Activated CD4-positive, alpha-beta T cell treated with anti-CD3 and anti-CD28 coated beads, Interleukin-10, Interleukin-2, amounts not matched to agents 100 ng/mL and 50 ng/mL, durations not matched to agents 16 hours and 8 hours (primary cell): ENCODE measurements around the gene ADGRE2.
"Not testable (repeated sequence)": the region's sequence is repeated elsewhere in the genome, so short reads cannot be mapped to it uniquely, and the experiment has no call there.

Source experiments
- DNase-seq: peaks from one replicate; pipeline ENCODE4 v3.0.0-alpha.2; 2020

The ADGRE2 gene

DNA sequence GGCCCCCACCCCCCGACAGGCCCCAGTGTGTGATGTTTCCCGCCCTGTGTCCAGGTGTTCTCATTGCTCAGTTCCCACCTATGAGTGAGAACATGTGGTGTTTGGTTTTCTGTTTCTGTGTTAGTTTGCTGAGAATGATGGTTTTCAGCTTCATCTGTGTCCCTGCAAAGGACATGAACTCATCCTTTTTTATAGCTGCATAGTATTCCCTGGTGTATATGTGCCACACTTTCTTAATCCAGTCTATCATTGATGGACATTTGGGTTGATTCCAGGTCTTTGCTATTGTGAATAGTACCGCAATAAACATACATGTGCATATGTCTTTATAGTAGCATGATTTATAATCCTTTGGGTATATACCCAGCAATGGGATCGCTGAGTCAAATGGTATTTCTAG is 715 bp downstream of the ADGRE2 start:
- DNase-seq: not testable (repeated sequence)

DNA sequence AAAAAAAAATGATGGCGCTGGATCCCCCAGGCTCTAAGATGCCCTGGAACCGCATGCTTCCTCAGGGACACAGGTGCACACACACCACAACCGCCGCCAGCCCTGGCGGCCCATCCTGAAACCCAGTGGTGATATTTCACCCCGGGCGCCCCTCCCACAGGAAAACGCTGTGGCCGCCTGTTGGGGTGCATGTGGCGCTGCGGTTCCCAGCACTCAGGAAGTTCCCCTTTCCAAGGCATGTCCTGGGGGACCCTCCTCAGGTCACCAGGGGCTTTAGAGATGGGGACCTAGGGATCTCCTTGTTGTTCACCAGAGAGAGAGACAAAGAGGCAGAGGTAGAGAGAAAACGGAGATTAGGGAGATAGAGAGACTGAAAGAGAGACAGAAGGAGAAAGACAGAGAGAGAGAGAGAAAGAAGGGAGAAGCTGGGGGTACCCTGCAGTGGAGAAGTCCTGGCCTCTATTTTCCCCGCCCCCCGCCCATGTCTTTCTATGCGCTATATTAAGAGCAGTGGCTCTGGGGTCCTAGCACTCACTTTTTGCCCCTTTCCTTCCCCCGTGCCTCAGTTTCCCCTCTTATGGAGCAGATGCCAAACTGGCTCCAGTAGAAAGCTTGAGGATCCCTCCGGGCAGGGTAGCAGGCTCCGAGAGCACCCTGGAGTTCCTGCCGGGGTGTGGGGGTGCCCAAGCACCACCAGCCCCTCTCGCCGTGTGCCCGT is 2.3 kb downstream of the ADGRE2 start:
- peak; percentile 6 for DNase-seq

DNA sequence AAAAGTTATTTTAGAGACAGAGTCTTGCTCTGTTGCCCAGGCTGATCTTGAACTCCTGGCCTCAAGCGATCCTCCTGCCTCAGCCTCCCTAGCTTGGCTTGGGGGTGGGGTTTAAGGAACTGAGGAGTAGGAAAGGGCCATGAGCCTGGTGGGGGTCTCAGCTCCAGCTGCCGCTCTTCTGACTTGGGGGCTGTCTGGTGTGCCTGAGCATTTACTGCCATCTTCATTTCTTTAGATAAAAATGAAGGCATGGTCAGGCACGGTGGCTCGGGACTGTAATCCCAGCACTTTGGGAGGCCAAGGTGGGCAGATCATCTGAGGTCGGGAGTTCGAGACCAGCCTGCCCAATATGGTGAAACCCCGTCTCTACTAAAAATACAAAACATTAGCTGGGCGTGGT is 3.0 kb downstream of the ADGRE2 start:
- not testable (repeated sequence) for DNase-seq

DNA sequence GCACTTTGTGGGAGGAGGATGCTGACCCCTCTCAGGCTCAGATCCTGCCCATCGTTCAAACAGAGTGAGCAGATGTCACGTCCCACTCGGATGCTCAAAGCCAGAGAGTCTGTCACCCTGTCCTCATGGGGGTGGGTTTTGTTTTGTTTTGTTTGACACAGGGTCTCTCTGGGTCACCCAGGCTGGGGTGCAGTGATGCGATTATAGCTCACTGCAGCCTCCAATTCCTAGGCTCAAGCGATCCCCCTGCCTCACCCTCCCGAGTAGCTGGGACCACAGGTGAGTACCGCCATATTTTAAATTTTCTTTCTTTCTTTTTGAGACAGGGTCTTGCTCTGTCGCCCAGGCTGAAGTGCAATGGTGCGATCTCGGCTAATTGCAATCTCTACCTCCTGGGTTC is 4.0 kb downstream of the ADGRE2 start:
- no peak for DNase-seq

DNA sequence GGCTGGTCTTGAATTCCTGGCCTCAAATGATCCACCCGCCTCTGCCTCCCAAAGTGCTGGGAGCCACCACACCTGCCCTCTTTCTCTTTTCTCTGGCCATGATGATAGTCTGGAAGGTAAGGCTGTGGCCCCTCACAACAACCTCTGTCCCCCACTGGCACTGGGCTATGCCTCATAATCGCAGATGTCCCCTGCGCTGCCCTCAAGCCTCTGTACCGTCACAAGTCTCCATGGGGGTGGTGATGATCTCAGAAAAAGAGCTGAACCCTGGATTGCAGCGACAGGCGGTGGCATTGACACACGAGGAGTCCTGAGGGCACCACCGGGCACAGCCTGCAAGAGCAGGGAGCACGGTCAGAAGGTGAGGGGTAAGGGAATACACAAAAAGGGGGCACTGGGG is 4.6 kb downstream of the ADGRE2 start:
- DNase-seq: not testable (repeated sequence)

DNA sequence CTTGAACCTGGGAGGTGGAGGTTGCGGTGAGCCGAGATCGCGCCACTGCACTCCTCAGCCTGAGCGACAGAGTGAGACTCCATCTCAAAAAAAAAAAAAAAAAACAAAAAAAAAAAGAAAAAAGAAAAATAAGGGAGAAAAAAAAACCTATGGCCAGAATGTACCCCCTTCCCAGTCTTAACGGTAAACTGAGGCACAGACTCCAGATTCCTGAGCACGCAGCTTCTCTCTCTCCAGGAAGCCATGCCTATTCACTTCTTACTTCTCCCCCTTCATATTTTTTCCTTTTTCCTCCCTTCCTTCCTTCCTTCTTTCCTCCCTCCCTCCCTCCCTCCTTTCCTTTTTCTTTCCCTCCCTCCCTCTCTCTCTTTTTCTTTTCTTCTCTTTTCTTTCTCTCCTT is 5.4 kb downstream of the ADGRE2 start:
- DNase-seq: no peak

DNA sequence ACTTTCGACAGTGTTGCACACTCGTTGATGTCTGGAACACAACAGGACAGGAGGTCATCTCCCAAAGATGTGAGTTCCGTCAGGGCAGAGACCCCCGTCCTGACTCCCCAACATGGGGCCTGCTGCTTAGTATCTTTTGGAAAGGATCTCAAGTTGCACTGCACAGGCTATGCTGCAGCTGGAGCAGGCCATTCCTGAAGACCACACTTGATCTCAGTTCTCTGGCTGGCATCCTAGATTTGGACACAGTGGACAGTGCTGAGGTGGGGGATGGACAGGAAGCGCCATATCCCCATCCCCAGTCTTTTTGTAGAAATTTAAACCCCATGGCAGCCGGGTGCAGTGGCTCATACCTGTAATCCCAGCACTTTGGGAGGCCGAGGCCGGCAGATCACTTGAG is 5.9 kb downstream of the ADGRE2 start:
- no peak for DNase-seq

DNA sequence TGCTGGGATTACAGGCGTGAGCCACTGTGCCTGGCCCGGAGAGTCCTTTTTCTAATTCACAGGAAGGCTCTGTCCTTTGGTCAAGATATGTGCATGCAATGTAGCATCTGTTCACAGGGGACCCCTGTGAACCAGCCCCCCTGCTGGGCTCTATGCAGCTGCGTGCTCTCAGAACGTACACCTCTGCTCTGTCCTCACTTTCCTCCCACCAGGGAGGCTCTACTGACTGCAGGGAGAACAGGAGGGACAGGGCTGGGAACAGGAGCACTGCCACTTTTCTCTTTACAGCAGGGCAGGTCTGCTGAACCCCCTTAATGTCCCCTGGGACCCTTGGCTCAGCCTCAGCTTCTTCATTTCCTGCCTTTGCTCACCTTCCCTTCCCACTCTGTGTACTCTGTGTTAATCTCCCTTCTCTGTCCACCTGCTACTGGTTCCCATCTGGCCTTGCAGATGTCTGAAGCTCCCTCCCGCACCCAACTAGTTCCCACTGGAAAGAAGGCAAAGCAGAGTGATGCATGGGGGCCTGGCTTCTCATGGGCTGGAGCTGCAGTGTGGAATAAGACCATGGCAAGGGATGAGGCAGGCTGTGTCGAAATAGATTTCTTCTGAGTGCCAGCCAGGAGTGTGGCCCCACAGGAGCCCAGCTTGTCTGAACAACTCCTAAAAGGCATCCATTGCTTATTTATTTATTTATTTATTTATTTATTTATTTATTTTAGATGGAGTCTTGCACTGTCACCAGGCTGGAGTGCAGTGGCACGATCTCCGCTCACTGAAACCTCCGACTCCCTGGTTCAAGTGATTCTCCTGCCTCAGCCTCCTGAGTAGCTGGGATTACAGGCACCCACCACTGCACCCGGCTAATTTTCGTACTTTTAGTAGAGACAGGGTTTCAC is 7.2 kb downstream of the ADGRE2 start:
- no peak for DNase-seq

DNA sequence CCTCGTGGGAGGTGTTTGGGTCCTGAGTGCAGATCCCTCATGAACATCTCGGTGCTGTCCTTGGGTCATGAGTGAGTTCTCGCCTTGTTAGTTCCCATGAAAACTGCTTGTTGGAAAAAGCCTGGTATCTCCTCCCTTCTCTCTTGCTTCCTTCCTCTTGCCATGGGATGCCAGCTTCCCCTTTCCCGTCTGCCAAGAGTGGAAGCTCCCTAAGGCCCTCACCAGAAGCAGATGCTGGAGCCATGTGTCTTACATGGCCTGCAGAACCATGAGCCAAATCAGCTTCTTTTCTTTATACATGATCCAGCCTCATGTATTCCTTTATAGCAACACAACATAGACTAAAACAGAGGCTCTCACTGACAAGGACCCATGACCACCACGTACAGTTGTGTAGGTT is 8.2 kb downstream of the ADGRE2 start:
- no peak for DNase-seq

DNA sequence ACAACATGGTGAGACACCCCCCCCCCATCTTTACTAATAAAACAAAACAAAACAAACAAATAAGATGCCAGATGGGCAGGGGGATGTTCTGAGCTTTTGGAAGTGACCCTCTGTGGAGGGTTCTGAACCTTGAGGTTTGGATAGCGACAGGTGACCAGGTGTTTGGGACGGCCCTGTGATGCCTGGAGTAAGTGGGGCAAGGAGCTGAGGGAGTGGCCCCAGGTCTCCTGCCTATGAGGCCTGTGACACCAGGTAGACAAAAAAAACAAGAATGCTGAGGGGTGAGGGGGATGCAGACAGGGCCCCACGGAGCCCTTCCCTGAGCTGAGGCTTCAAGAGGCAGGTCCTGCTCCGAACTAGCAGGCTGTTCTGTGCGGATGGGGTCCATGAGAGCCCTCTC is 9.2 kb downstream of the ADGRE2 start:
- DNase-seq: no peak

DNA sequence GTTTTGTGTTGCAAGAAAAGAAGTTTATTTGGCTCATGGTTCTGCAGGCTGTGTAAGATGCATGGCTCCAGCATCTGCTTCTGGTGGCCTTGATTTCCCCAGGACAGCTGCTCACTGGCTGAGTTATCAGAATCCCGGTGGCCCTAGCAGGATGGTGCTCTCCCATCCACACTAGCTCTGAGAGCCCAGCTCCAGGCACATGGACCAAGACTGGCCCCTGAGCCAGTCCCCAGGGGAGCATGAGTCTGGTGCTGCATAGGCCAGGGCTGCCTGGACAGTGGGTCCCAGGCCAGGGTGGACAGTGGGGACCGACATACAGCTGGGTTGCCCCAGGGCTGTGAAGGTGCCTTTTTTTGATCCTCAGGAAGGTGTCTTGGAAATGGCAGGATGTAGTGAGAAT is 10.4 kb downstream of the ADGRE2 start:
- DNase-seq: no peak

DNA sequence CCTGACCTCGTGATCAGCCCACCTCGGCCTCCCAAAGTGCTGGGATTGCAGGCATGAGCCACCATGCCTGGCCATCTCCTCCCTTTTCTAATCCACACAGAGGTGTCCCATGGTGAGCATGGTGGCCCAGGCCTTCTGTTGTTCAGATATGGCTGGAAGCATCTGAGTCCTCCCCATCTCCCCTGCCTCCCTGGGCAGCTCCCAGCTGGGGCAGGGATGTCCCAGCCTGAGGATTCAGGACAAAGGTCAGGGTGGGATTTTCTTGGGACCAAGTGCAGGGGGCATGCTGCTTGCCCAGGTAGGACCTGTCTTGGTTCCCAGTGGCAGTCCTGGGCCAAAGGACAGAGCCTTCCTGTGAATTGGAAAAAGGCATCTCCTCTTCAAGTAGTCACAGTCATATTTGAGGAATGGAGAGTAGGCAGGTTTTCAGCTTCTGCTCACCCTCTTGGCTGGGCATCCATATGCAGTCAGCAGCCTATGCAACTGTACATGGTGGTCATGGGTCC is 10.8 kb downstream of the ADGRE2 start:
- DNase-seq: no peak

DNA sequence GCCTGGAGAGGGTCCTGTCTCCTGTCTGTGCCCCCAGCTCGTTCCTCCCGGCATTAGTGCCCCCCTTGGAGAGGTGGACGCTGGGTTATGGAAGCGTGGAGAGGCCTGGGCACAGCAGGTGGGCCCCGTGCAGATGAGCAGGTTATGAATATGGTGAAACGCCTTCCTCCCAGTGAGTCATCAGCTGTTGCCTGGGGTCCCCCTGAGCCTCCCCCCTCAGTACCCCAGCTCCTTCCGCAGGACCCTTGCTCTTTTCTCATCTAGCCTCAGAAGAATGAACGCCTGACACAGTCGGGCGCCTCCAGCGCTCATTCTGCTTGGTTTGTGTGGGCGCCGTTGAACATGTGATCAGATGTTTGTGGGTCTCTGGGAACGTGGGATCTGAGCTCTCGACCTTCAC is 12.5 kb downstream of the ADGRE2 start:
- not testable (repeated sequence) for DNase-seq

DNA sequence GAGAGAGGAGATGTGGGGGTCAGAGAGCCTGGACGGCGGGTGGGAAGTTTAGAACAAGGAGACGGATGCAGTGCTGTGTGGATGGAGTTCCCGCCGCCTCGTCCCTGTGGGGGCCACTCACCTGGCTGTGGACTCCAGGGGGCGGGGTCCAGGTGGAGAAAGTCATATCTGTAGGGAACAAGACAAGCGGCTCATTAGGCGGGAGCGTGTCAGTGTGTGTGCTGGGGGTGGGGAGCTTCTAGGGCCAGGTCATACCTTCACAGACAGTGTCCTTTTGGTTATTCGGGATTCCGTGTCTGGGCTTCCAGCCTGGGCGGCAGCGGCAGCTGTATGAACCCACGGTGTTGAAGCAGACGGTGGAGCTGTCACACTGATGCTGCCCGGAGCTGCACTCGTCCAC is 13.0 kb downstream of the ADGRE2 start:
- DNase-seq: not testable (repeated sequence)

DNA sequence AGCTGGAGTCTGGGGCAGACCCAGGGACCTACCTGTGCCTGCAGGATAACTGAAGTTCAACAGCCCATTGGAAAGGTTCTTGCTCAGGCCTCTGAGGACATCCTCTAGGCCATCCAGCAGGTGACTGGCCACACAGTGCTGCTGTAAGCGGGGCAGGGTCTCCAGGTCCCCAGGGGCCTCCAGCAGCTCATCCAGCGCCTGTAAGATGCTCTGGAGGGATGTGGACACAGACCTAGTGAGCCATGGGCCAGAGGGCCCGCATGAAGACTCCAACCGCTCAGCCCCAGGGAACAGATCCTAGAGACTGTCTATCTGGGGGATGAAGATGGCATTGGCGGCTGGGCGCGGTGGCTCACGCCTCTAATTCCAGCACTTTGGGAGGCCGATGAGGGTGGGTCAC is 14.0 kb downstream of the ADGRE2 start:
- DNase-seq: no peak

DNA sequence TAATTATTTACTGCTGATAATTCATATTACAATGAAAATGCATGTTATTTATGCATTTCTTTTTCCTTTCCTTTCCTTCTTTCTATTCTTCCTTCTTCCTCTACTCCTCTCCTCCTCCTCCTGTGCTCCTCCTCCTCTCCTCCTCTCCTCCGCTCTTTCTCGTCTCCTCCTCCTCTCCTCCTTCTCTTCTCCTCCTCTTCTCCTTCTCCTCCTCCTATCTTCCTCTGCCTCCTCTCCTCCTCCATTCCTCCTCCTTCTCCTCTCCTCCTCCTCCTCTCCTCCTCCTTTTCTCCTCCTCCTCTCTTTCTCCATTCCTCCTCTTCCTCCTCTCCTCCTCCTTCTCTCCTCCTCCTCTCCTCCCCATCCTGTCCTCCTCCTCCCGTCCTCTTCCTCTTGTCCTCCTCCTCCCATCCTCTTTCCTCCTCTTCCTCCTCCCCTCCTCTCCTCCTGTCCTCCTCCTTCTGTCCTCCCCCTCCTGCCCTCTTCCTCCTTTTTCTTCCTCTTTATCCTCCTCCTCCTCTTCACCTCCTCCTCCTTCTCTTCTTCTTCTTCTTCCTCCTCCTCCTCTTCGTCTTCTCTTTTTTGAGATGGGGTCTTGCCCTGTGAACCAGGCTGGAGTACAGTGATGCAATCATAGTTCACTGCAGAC is 14.7 kb downstream of the ADGRE2 start:
- no peak for DNase-seq

DNA sequence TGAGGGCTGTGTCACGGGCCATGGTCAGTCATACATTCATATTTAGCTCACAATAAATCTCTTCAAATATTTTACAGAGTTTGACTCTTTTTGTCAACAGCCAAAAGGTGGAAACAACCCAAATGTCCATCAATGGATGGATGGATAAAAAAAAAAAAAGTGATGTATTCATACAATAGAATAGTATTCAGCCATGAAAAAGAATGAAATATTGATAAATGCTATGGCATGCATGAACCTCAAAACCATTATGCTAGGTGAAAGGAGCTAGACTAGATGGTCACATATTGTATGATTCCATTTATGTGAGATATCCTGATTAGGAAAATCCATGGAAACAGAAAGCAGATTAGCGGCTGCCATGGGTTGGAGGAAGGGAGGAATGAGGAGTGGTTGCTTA is 16.2 kb downstream of the ADGRE2 start:
- no peak for DNase-seq

DNA sequence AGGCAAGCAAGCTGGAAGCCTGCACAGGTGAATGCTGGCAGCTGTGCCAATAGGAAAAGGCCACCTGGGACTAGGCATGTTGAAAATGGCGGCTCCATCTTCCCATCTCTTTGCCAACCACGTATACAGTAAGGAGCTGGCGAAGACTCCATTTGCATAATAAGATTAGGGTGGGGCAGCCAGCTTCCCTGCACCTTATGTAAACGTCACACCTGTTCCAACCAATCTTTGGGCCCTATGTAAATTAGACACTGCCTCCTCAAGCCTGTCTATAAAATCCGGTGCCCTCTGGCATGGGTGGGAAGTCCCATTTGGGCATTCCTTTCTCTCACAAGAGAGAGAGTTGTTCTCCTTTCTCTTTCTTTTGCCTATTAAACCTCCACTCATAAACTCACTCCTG is 16.8 kb downstream of the ADGRE2 start:
- DNase-seq: no peak

DNA sequence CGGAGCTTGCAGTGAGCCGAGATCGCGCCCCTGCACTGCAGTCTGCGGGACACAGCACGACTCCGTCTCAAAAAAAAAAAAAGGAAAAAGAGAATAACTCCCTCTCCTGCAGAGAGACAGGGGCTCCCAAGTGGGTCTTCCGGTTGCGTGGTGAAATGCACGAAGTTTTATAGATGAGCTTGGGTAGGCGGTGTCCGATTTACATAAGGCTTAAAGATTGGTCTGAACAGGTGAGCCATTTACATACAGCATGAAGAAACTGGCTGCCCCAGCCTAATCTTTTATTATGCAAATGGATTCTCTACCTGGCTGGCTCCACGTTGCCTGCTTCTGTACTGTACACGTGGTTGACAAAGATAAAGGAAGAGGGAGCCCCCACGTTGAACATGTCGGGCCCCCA is 19.5 kb downstream of the ADGRE2 start:
- DNase-seq: no peak

DNA sequence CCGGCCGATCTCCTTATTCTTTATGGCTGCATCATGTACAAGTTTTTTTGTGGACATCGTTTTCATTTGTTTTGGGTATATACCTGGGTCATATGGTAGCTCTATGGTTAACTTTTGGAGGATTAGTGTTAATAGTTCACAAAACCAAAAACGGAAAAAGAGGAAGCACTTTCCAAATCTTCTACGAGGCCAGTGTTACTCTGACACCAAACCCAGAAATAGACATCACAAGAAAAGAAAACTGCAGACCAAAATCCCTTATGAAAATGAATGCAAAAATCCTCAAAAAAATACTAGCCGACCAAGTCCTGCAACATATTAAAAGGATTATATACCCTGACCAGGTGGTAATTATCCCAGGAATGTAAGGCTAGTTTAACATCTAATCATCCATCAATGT is 29.8 kb downstream of the ADGRE2 start:
- no peak for DNase-seq

DNA sequence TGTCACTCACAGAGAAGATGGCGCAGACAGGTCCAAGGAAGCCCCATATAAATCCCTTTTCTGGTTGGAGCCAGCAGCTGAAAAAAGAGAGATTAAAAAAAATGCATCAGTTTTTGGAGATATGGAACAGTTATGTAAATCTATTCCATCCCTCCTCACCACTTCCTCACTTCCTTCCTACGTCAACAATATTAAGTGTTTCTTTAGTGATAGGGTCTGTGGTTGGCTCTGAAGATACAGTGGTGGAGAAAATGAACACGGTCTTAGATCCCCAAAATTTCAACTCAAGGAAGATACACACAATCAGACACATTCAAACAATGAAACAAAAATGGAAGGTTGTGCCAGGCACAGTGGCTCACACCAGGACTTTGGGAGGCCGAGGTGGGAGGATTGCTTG is 31.5 kb downstream of the ADGRE2 start:
- no peak for DNase-seq

DNA sequence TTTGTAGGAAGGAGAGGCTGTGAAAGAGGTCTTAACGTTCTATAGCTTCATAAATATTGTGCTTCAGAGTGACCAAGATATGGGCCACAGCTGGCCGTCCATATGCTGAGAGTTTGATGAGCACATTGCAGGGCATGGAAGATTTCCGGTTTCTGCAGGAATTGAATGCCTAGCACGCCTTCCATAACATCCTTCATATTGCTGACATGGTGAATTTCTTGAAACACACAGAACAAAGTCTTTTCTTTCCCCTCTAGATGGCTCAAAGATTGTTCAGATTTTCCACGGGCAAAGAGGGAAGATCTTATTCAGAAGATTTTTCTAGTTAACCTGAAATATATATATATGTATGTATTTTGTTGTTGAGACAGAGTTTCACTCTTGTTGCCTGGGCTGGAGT is 42.4 kb downstream of the ADGRE2 start:
- no peak for DNase-seq

DNA sequence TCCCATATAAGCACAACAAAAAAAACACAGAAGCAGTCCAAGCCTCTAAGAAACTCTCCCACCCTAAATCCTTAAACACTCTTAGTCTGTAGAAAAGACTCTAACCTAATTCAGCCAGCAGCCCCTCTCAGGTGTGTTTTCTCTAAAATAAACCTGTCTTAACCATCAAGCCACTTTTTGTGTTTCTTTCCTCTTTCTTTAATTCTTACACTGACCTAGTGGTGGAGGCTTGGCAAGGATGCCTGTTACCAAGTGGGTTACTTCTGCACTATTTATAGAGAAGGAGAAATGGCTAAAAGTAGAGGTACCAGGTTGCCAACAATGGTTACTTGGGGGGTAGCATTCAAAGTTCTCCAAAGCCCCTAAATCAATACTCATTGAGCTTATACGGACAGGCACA is 44.8 kb downstream of the ADGRE2 start:
- DNase-seq: no peak

DNA sequence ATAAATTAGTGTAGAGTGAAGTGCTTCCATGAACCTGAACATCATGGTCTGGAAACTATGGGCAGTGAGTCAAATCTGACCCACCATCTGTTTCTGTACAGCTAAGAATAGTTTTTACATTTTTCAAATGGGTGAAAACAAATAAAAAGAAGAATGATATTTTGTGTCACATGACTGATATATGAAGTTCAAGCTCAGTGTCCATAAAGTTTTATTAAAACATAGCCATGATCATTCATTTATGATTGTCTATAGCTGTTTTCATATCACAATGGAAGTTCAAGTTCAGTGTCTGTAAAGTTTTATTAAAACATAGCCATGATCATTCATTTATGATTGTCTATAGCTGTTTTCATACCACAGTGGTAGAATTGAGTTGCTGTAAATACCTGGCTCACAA is 45.9 kb downstream of the ADGRE2 start:
- no peak for DNase-seq
